ENCODE measurements around the gene ZBED4. TPM values are rescaled to one million over a fixed set of nuclear protein-coding genes. Genes with fewer than 3 reads are reported as not detected.
A peak's percentile ranks its signal among the peaks of the same experiment; 100 is the strongest.
"Not testable (repeated sequence)": the region's sequence is repeated elsewhere in the genome, so short reads cannot be mapped to it uniquely, and the experiment has no call there.

Gene ZBED4
- total RNA-seq, 1 donor from 2014 or later, result 4.1 TPM

DNA sequence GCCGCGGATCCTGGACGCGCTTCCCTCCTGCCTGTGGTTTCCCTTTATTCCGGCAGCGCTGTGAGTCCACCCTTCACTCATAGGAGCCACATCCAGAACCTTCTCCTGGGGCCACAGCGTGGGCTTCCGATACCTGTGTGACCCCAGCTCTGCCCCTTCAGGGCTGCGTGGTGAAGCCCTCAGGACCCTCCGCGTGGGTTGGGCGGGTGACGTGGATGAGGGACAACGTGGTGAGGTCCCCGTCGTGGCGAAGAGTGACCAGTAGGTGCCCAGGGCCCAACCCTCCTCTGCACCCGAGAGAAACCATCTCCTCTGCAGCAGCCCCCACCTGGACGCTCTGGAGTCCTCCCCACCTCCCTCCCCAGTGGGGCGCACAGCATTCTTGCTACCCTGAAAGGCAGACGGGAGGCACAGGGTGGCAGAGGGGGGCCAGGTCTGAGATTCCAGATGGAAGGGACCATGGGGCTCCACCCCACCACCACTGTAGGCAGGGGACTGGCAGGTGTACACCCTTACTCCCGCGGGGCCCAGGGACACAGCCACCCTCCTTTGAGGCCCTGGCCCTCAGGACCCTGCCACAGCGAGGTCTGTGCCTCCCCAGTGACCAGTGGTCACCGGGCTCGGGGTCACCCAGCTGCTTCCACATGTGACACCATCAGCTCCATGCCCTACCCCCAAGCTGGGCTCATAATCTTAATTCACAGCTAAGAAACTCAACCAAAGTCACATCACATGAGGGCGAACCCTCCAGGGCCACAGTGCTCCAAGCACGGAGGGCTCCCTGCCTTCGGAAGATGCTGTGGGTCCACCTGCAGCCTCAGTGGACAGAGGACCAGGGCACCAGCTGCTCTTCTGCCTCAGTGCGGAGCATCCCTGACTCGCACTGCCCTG lies 3.4 kb upstream of the ZBED4 start:
- TF ChIP-seq, protein P1, sequence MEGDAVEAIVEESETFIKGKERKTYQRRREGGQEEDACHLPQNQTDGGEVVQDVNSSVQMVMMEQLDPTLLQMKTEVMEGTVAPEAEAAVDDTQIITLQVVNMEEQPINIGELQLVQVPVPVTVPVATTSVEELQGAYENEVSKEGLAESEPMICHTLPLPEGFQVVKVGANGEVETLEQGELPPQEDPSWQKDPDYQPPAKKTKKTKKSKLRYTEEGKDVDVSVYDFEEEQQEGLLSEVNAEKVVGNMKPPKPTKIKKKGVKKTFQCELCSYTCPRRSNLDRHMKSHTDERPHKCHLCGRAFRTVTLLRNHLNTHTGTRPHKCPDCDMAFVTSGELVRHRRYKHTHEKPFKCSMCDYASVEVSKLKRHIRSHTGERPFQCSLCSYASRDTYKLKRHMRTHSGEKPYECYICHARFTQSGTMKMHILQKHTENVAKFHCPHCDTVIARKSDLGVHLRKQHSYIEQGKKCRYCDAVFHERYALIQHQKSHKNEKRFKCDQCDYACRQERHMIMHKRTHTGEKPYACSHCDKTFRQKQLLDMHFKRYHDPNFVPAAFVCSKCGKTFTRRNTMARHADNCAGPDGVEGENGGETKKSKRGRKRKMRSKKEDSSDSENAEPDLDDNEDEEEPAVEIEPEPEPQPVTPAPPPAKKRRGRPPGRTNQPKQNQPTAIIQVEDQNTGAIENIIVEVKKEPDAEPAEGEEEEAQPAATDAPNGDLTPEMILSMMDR (IDR thresholded peaks at IDR 0.05; ENCODE audit: borderline replicate concordance), result no peak
- intact Hi-C loops (cut with micrococcal nuclease), result no loop called here
- H3K36me3 ChIP-seq, result no peaks in the 10 kb centered on the region
- no peak for DNase-seq
- H3K9me3 ChIP-seq (replicated peaks), result no peaks in the 10 kb centered on the region
- peaks cover 45% of the 10 kb centered on the region for H3K4me1 ChIP-seq
- H3K27me3 ChIP-seq (ENCODE audit: low read depth), result peaks cover 57% of the 10 kb centered on the region
- H3K4me3 ChIP-seq, result peak overlapping the region; percentile 68
- H3K27ac ChIP-seq (replicated peaks), result no peak overlapping the region

DNA sequence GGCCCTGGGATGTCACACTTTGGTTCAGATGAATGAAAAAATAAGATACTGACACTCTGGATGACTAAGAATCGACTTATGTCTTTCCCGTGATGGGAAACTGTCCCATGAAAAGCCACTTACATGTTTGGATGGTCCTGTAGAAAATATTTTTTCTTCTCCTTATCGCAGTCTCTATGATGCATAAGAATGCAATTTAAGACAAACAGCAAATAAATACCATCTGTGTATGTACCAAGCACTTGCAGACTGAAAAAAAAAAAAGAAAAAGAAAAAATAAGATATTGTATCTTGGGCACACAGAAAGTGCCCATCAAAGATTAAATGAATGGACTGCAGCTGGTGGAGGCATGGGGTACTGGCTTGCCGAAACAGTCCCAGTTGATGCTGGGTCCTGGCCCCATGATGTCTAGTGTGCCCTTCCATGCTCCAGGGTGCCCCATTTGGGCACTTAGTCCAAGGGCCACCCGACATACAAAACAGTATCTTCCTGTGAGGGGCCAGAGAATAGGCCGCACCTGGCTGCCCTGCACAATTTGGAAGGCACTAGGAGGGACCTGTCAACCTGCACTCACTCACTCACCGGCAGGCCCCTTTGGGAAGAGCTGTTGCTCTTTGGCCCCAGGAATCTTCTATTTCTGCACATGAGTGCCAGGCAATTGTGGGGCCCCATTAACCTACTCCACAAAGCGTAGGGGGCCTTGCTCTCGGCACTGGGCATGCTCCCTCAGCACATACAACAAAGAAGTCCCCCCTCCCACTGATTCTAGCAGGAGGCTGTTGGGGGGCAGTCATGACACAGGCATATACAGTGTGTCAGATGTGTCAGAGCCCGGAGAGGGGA lies 2.5 kb upstream of the ZBED4 start:
- H3K4me3 ChIP-seq, result no peak overlapping the region
- H3K4me1 ChIP-seq, result peaks cover 54% of the 10 kb centered on the region
- H3K27me3 ChIP-seq (ENCODE audit: low read depth), result peaks cover 47% of the 10 kb centered on the region
- TF ChIP-seq, protein P1 (IDR thresholded peaks at IDR 0.05; ENCODE audit: borderline replicate concordance), result no peak
- H3K27ac ChIP-seq (replicated peaks), result no peak overlapping the region
- H3K36me3 ChIP-seq, result no peaks in the 10 kb centered on the region
- H3K9me3 ChIP-seq (replicated peaks), result no peaks in the 10 kb centered on the region
- intact Hi-C loops (cut with micrococcal nuclease), result no loop called here
- no peak for DNase-seq

DNA sequence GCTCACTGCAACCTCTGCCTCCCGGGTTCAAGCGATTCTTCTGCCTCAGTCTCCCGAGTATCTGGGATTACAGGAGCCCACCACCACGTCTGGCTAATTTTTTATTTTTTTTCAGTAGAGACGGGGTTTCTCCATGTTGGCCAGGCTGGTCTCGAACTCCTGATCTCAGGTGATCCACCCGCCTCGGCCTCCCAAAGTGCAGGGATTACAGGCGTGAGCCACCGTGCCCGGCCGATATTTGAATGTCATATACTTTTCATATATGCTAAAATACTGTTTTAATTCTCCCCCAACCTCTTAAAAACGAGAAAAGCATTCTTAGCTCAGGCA lies 1.1 kb upstream of the ZBED4 start:
- H3K9me3 ChIP-seq (replicated peaks); H3K36me3 ChIP-seq; intact Hi-C loops (cut with micrococcal nuclease); DNase-seq: not testable (repeated sequence)
- H3K27me3 ChIP-seq (ENCODE audit: low read depth), result peaks cover 36% of the 10 kb centered on the region
- peaks cover 56% of the 10 kb centered on the region for H3K4me1 ChIP-seq
- peak overlapping the region; percentile 94 for H3K4me3 ChIP-seq
- peak overlapping the region; percentile 97 for H3K27ac ChIP-seq (replicated peaks)

DNA sequence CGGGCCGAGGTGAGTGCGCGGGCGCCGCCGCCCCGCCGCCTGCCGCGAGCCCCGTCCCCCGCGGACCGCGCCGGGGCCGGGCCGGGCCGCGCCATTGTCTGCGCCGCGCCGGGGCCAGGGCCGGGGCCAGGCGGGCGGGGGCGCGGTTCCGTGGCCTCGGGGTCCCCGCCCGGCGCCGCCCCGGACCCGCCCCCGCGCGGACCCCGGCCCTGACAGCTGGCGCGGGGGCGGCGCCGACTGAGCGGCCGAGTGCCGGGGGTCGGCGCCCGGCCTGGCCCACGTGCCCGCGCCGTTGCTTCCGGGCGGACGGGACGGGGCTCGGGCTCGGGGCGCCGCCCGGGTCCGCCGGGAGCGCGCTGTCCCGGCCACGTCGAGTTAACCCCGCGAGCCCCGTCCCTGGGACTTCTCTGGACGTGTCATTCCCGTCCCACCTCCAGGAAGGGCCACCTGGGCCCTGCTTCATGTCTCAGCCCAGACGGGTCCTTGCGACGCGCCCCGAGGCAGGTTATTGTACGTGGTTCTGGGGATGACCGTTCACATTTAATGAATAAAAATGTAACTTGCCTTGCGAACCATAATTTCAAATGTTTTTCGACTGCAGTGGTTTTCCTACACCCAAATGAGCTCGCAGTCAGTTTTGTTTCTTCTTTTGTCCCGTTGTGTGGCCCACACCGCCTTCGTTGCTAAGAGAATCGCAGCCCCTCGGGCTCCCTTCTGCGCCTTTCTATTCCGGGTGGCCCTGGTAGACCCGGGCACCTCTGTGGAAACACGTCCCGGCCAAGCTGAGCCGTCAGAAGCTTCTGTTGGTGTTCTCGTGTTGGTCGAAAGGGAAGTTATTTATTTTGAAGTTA lies 562 bp downstream of the ZBED4 start:
- intact Hi-C loops (cut with micrococcal nuclease), result no loop called here
- peak overlapping the region; percentile 78 for H3K4me3 ChIP-seq
- no peak for DNase-seq
- H3K4me1 ChIP-seq, result peaks cover 44% of the 10 kb centered on the region
- peak overlapping the region; percentile 67 for H3K27ac ChIP-seq (replicated peaks)
- H3K27me3 ChIP-seq (ENCODE audit: low read depth), result peaks cover 20% of the 10 kb centered on the region
- H3K36me3 ChIP-seq, result peaks cover 4% of the 10 kb centered on the region
- no peaks in the 10 kb centered on the region for H3K9me3 ChIP-seq (replicated peaks)
- TF ChIP-seq, protein P1 (IDR thresholded peaks at IDR 0.05; ENCODE audit: borderline replicate concordance), result no peak

DNA sequence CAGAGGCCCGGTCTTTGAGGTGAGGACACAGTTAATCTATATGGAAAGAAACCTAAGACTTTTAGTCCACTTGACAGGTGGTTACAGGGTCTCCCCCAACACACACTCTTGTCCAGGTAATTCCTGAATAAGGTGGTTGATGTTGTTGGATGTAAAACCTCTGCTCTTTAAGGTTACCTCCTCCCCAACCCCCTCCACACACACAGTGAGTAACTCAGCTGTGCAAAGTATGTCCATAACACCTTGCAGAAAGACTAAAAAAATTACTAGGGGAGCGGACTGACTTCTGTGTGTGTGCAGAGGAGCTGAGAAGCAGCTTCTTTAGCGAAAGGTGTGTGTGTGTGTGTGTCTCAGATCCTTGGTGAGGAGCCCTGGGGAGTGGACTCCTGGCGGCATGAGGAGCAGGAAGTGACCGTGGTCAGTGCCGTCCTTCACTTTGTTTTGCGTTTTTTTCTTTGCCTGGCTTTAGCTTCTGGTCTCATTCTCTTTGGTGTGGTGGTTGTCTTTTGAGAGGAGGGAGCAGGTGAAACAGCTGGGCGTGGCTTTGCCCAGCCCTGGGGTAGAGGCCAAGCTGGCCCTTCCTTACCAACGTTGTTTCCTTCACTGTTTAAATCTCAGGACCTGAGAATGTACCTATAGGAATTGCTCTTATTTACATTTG lies 1.7 kb downstream of the ZBED4 start:
- DNase-seq, result no peak
- intact Hi-C loops (cut with micrococcal nuclease), result no loop called here
- Histone ChIP-seq H3K27ac (replicated peaks) (no peak overlapping the region), H3K4me3 (peak overlapping the region; percentile 78), H3K9me3 (replicated peaks) (no peaks in the 10 kb centered on the region), H3K36me3 (peaks cover 4% of the 10 kb centered on the region), H3K27me3 (ENCODE audit: low read depth) (peaks cover 8% of the 10 kb centered on the region), H3K4me1 (peaks cover 34% of the 10 kb centered on the region)
- TF ChIP-seq, protein P1 (IDR thresholded peaks at IDR 0.05; ENCODE audit: borderline replicate concordance), result no peak
